MCF 10A (cell line): ENCODE measurements around the gene C6orf15. TPM values are rescaled to one million over a fixed set of nuclear protein-coding genes. Genes with fewer than 3 reads are reported as not detected.

Experiments used
- BruUV-seq: library from RNA; stranded (reverse); fragments of 400-500 nt; replicated peaks from 2 replicates; lab custom pipeline; 2021; lab: Mats Ljungman, UMichigan
- CTCF ChIA-PET: fragments of 300-600 bp; sonication (Branson Sonifier 250); formaldehyde crosslinking; extraction: SDS; loops from one replicate; lab custom pipeline; 2021; ENCODE audit warnings: antibody characterized with exemption, inconsistent platforms; lab: Yijun Ruan, JAX
- POLR2A ChIA-PET: fragments of 300-600, 350-650 bp; sonication (Branson Sonifier 250); formaldehyde crosslinking; extraction: SDS; loops from one replicate; lab custom pipeline; 2020; ENCODE audit warnings: antibody characterized with exemption, inconsistent platforms; lab: Yijun Ruan, JAX
- DNase-seq: peaks from one replicate; pipeline ENCODE4 v3.0.0-alpha.2; 2018; ENCODE audit not compliant: unreplicated experiment
- H3K27ac Mint-ChIP-seq: one replicate; pipeline ENCODE4 v1.8.0; 2022; ENCODE audit warnings: mild to moderate bottlenecking, low read depth, mixed read lengths; ENCODE audit not compliant: unreplicated experiment
- H3K27me3 Mint-ChIP-seq: one replicate; pipeline ENCODE4 v1.8.0; 2022; ENCODE audit warnings: mixed read lengths; ENCODE audit not compliant: insufficient read depth, unreplicated experiment
- H3K36me3 Mint-ChIP-seq: one replicate; pipeline ENCODE4 v1.8.0; 2022; ENCODE audit warnings: mild to moderate bottlenecking, moderate library complexity, mixed read lengths; ENCODE audit not compliant: insufficient read depth, unreplicated experiment
- H3K4me1 Mint-ChIP-seq: one replicate; pipeline ENCODE4 v1.8.0; 2022; ENCODE audit warnings: mixed read lengths; ENCODE audit not compliant: insufficient read depth, unreplicated experiment
- H3K4me3 Mint-ChIP-seq: one replicate; pipeline ENCODE4 v1.8.0; 2022; ENCODE audit warnings: mild to moderate bottlenecking, moderate library complexity, mixed read lengths; ENCODE audit not compliant: unreplicated experiment
- H3K9me3 Mint-ChIP-seq: one replicate; pipeline ENCODE4 v1.8.0; 2022; ENCODE audit warnings: mixed read lengths; ENCODE audit not compliant: unreplicated experiment
- CTCF ChIP-seq: fragments of 200-600 bp; IDR thresholded peaks from one replicate; pipeline ENCODE4 v1.8.0; 2022; ENCODE audit warnings: antibody characterized with exemption, mild to moderate bottlenecking; ENCODE audit not compliant: unreplicated experiment
- intact Hi-C: fragments of 100-400 bp; cut with micrococcal nuclease; formaldehyde crosslinking; loops from 2 replicates; pipeline ENCODE4 v1.14.1; 2022
- total RNA-seq: library from RNA; stranded (reverse); gene quantifications from 2 replicates; pipeline ENCODE4 v1.2.3, GENCODE V29; 2022

Gene C6orf15
- total RNA-seq, 1 experiment from 2014 or later: not detected

DNA sequence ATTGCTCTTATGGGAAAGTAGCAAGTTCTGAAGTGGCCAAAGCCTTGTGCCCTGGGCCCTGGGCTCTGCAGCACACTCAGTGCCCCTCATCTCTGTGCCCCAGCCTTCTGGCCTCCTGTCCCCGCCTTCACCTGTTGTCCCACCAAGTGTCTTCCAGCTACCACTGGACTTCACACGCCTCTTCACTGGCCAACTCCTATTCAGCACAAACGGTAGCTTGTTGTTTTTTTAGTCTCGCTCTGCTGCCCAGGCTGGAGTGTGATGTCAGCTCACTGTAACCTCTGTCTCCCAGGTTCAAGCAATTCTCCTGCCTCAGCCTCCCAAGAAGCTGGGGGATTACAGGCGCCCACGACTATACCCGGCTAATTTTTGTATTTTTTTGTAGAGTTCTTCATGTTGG lies 40.4 kb upstream of the C6orf15 start:
- intact Hi-C loops: no loop called here
- no peak for DNase-seq
- Mint-ChIP-seq H3K4me3 (no peak overlapping the region), H3K27ac (no peak overlapping the region), H3K27me3 (no peaks in the 10 kb centered on the region), H3K4me1 (peaks cover 4% of the 10 kb centered on the region), H3K9me3 (no peaks in the 10 kb centered on the region), H3K36me3 (peaks cover 8% of the 10 kb centered on the region)
- ChIA-PET POLR2A (interaction anchor here (1.0 kb wide), 1 partner anchor 9 kb away, joined by 3 read pairs; no protein-coding TSS in a partner anchor), CTCF (interaction anchor here (0.7 to 1.1 kb wide), 3 partner anchors 24 to 214 kb away, joined by 3 to 4 read pairs (median 3); no protein-coding TSS in a partner anchor)
- no peak for TF ChIP-seq CTCF
- no TSS peak for BruUV-seq

DNA sequence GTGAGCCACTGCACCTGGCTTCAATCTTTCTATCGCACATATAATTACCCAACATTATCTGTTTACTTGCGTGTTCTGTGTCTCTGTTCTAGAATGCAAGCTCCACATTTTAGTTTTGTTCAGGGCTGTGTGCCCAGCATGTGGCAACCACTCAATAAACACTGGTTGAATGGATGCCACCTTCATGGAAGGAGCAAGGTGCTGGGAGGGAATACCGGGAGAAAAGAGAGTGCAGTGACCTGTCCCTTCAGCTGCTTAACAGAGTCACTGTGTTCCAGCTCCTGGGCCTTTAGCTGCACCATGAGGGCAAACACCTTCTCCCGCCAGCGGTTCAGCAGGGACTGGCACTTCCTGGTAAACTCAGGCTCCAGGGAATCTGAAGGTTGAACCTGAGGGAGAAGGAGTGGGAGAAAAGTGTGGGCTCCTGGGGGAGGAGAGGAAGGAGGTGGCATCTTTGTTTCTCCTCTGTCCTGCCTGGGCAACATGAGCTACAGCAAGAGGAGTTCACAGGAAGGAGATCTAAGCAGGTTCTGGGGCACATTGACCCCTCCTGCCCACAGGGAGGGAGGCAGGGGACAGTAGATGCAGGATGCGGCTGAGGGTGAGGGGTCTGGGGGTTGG lies 37.6 kb upstream of the C6orf15 start:
- TF ChIP-seq CTCF: no peak
- intact Hi-C loops: no loop called here
- no peak overlapping the region for H3K4me3 Mint-ChIP-seq
- BruUV-seq: no TSS peak
- no peaks in the 10 kb centered on the region for H3K4me1 Mint-ChIP-seq
- peaks cover 10% of the 10 kb centered on the region for H3K36me3 Mint-ChIP-seq
- ChIA-PET POLR2A (no interaction called here), CTCF (interaction anchor here (1.0 kb wide), 1 partner anchor 13 kb away, joined by 3 read pairs; no protein-coding TSS in a partner anchor)
- no peak for DNase-seq
- no peak overlapping the region for H3K27ac Mint-ChIP-seq
- no peaks in the 10 kb centered on the region for H3K27me3 Mint-ChIP-seq
- H3K9me3 Mint-ChIP-seq: no peaks in the 10 kb centered on the region

DNA sequence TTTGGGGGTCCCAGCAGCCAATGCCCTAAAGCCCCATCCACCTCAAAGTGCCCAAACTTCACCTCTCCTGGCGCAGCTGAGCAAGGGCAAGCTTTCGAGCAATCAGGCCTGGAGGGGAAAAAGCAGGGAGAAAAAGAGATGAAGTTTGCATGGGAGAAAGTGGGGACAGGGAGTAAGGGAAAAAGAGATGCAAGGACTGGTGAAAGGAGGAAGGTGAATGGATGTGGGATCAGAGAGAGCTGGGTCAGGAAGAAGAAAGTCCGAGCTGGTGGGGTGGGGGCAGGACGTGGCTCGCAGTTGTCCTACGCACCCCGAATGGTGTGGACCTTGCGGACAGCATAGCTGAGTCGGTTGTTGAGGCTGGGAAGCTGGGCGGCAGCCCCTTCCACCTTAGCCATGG lies 33.0 kb upstream of the C6orf15 start:
- Mint-ChIP-seq H3K4me3 (no peak overlapping the region), H3K9me3 (no peaks in the 10 kb centered on the region), H3K4me1 (no peaks in the 10 kb centered on the region), H3K27ac (no peak overlapping the region), H3K36me3 (peaks cover 26% of the 10 kb centered on the region), H3K27me3 (no peaks in the 10 kb centered on the region)
- BruUV-seq: no TSS peak
- CTCF ChIA-PET: interaction anchor here (0.6 to 2.4 kb wide), 5 partner anchors 17 to 234 kb away, joined by 3 to 12 read pairs (median 5); no protein-coding TSS in a partner anchor
- POLR2A ChIA-PET: interaction anchor here (0.6 to 1.5 kb wide), 2 partner anchors 13 to 24 kb away, joined by 3 to 6 read pairs; partner anchors contain the start of gene TCF19
- intact Hi-C loops: no loop called here
- DNase-seq: no peak
- TF ChIP-seq CTCF: no peak

DNA sequence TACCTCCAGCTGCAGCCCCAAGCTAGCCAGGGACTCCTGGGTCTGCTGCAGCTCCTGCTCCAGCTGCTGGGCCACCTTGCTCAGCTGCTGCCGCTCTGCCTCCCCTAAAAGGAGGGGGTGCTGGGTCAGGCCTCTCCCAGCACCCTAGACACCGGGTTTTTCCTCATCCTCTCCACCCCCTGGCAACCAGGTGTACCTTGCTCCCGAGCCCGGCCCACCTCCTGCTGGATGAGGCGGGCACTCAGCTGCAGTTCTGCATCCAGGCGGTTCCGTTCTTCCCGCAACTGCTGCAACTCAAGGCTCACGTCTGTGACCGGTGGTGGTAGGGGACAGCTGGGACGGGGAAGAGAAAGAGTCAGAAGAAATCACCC lies 32.6 kb upstream of the C6orf15 start:
- CTCF ChIA-PET: interaction anchor here (0.6 to 2.4 kb wide), 5 partner anchors 16 to 235 kb away, joined by 3 to 12 read pairs (median 5); no protein-coding TSS in a partner anchor
- Mint-ChIP-seq H3K36me3 (peaks cover 26% of the 10 kb centered on the region), H3K27me3 (no peaks in the 10 kb centered on the region), H3K4me1 (peaks cover 3% of the 10 kb centered on the region), H3K27ac (no peak overlapping the region), H3K4me3 (no peak overlapping the region), H3K9me3 (no peaks in the 10 kb centered on the region)
- intact Hi-C loops: no loop called here
- BruUV-seq: no TSS peak
- DNase-seq: no peak
- TF ChIP-seq CTCF: no peak
- POLR2A ChIA-PET: interaction anchor here (0.9 to 1.5 kb wide), 2 partner anchors 14 to 30 kb away, joined by 3 to 6 read pairs; partner anchors contain the start of genes PSORS1C1 and TCF19
